Measurements from ENCODE around the gene FSHB. TPM values are rescaled to one million over a fixed set of nuclear protein-coding genes. Genes with fewer than 3 reads are reported as not detected.

The FSHB gene
- total RNA-seq, 1 donor from 2014 or later = not detected

GRCh38 chr11:30281476-30282288, 50.9 kb downstream of the FSHB start:
- Mint-ChIP-seq H3K4me1 (peaks cover 14% of the 10 kb centered on the region), H3K27ac (no peak overlapping the region), H3K9me3 (no peaks in the 10 kb centered on the region), H3K27me3 (no peaks in the 10 kb centered on the region), H3K4me3 (no peak overlapping the region), H3K36me3 (ENCODE audit: low read depth) (no peaks in the 10 kb centered on the region)
- TF ChIP-seq, protein P1, sequence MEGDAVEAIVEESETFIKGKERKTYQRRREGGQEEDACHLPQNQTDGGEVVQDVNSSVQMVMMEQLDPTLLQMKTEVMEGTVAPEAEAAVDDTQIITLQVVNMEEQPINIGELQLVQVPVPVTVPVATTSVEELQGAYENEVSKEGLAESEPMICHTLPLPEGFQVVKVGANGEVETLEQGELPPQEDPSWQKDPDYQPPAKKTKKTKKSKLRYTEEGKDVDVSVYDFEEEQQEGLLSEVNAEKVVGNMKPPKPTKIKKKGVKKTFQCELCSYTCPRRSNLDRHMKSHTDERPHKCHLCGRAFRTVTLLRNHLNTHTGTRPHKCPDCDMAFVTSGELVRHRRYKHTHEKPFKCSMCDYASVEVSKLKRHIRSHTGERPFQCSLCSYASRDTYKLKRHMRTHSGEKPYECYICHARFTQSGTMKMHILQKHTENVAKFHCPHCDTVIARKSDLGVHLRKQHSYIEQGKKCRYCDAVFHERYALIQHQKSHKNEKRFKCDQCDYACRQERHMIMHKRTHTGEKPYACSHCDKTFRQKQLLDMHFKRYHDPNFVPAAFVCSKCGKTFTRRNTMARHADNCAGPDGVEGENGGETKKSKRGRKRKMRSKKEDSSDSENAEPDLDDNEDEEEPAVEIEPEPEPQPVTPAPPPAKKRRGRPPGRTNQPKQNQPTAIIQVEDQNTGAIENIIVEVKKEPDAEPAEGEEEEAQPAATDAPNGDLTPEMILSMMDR (IDR thresholded peaks at IDR 0.05) = no peak
- ChIA-PET POLR2A (no interaction called here), CTCF (no interaction called here)
- DNase-seq = no peak
- no peak for ATAC-seq (ENCODE audit: low read depth)
- intact Hi-C loops (cut with micrococcal nuclease) = loop anchor here (1.0 kb wide), 1 partner anchor 39 kb away; no protein-coding TSS in a partner anchor

- no peak overlapping the region for H3K27ac Mint-ChIP-seq
- DNase-seq (no peak), ATAC-seq (ENCODE audit: low read depth) (no peak)
- peaks cover 3% of the 10 kb centered on the region for H3K27me3 Mint-ChIP-seq
- no peaks in the 10 kb centered on the region for H3K36me3 Mint-ChIP-seq (ENCODE audit: low read depth)
- intact Hi-C loops (cut with micrococcal nuclease) = no loop called here
- TF ChIP-seq, protein P1 (IDR thresholded peaks at IDR 0.05) = no peak
- H3K4me1 Mint-ChIP-seq = peaks cover 14% of the 10 kb centered on the region
- ChIA-PET CTCF (no interaction called here), POLR2A (no interaction called here)
- H3K9me3 Mint-ChIP-seq = no peaks in the 10 kb centered on the region
- no peak overlapping the region for H3K4me3 Mint-ChIP-seq
Observed at GRCh38 chr11:30282289-30282631, 51.4 kb downstream of the FSHB start.

Other genes starting within 250 kb of the FSHB start
- not detected in 2 replicates for gene KCNA4, start 214.0 kb upstream of the FSHB start, total RNA-seq
- 36.5 and 40.1 TPM in 2 replicates for gene ARL14EP, start 92.1 kb downstream of the FSHB start, total RNA-seq

Data from activated B cell treated with CpG ODN at 0.5 μM for 24 hours (primary cell).